HG03432 (cell line): ENCODE data around the gene JAG2.

Experiments used
- ATAC-seq: cut with Tn5 transposase; IDR thresholded peaks from one replicate; pipeline ENCODE4 v1.9.1; 2021; ENCODE audit warnings: mild to moderate bottlenecking, moderate library complexity; ENCODE audit not compliant: unreplicated experiment

JAG2 gene

GRCh38 chr14:105168496-105168978 is at the start of gene JAG2:
JAG2 (minus strand) TSS chr14:105168776; CDS start chr14:105168420, 356 bp downstream.
- ATAC-seq = no peak

GRCh38 chr14:105217774-105218173 is 49.2 kb upstream of the JAG2 start:
- no peak for ATAC-seq

DNA sequence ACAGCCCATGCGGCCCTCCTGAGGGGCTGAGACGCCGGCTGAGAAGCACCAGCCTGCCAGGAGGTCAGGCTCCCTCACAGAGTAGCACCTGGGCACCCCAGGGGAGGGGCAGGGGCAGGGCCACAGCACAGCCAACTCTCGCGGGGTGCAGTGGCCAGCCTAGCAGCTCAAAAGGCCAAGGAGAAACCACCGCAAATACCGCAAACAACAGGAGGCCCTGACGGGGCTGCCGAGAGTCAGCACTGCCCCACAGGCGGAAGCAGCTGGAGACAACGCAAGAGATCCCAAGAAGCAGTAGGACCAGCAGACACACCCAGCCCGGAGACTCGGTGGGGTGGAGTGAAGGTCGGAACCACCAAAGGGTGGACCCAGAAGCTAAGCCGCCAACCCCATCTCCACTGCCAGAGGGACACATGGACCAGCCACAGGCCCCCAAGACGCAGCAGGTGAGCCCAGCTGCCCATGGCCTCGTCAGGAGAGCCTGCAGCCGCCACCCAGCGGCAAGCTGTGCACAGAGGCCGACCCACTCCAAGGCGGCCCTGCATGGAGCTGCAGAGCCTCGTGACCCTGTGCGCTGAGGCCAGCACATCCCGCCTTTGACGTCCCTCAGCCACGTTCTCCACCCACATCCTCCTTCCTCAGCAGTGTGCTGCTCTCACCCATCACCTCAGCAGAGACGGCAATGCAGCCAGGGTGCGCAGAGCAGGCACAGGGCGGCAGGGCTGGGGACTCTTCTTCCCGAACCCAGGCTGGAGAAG is 48.1 kb upstream of the JAG2 start:
- ATAC-seq = no peak

GRCh38 chr14:105215602-105216001 is 47.0 kb upstream of the JAG2 start:
- ATAC-seq = no peak

GRCh38 chr14:105214324-105214915 is 45.8 kb upstream of the JAG2 start:
- ATAC-seq = no peak

DNA sequence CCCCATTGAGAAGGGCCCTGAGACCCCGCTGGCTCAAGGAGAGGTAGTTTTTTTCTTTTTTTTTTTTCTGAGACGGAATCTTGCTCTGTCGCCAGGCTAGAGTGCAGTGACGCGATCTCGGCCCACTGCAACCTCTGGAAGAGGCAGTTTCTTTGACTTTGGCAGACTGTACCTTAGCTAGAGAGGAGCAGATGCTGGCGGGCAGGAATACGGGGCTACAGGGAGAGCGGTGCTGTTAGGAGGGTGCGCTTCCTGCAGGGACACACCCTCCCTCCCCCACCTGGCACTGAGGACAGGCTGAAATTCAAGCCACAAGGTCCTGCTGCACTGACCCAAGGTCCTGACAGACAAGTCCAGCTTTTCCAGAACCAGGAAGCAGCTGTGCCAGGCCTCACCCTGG is 44.8 kb upstream of the JAG2 start:
- no peak for ATAC-seq

GRCh38 chr14:105212541-105213300 is 44.1 kb upstream of the JAG2 start:
- no peak for ATAC-seq

DNA sequence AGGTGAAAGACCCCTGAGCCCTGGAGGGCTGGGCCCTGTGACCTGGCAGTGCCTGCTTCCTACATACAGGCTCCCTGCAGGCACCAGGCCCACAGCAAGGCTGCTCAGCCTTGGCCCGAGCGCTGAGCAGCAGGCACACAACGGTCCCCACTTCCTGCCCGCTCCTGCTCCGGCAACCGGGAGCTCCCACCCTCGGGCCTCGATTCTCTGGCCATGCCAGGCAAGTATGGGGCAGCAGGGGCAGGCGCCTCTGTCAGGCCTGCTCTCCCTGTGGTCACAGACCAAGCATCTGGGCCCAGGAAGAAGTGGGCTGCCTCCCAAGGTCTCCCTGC is 43.1 kb upstream of the JAG2 start:
- ATAC-seq = no peak

DNA sequence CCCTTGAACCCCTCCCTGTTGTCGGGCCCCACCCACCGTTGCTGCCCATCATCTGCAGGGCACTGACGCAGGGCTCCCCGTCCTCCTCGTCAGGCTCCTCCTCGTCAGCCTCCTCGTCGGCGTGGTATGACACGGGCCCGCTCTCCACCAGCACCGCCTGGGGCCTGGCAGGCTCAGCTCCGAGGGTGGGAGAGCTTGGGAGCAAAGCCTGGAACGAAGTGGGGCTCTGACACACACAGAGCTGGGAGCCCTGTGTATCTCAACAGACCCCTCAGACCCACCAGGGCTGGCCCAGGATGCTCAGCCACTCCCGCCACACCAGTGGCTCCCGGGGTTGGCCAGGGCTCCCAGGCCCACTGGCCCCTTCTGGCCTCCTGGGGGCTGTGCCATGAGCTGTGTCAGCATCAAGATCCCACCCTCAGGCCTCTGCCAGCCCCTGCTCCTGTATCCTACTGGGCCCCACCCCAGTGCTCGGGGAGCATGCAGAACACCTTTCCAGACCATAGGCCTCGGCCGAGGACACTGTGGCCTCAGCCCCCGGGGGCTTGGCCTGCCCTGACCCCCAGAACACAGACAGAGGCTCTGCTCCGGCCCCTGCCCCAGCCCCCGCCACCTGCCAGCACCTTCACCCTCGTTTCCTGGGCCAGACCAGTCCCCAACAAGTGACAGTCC is 42.6 kb upstream of the JAG2 start:
- no peak for ATAC-seq

DNA sequence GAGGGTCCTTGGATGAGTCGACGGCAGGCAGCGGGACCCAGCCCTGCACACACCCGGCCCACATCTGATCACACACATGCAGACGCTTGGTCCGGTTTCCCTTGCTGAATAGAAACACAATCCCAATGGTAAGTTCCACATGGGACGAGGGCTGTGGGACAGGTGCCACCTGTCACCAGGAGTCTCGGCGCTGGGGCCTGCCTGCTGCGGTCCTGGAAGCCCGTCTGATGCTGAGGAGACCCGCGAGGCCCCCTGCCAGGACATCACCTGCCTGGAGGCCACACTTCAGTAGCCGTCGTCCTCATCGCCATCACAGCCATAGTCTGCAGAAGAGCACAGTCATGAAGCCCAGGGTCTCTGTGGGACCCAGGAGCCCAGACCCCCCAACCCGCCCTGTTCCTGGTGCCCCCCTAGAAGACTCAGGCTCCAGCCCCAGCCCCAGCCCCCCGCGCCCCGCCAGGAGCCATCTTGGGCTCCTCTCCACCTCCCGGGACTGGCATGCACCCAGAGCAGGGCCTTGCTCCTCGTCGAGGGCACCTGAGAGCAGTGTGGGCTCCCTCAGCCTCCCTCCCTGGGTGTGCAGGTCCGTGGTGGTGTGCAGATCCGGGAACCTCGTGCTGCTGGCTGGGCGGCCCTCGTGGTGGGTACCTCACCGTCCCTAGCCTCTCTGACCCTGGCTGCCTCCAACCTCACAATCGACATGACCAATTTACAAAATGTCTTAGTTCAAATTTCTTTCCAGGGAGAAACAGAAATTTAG is 41.9 kb upstream of the JAG2 start:
- ATAC-seq = no peak

DNA sequence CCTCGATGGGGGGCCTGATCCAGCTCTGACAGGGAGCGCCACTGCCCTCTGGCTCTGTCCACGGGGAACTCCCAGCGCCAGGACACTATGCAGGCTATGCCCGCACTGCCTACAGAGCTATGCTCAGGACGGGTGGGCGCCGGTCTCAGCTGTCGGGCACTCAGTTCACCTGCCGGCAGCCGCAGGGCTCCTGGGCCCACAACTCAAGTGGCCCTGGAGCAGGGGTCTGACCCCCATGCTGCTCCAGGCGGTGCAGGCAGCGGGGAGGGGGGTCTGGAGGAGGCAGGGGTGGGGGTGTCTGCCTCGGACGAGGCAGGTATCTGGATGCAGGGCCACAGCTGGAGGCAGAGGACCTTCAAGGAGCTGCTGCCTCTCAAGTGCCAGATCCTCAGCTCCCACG is 41.1 kb upstream of the JAG2 start:
- no peak for ATAC-seq

DNA sequence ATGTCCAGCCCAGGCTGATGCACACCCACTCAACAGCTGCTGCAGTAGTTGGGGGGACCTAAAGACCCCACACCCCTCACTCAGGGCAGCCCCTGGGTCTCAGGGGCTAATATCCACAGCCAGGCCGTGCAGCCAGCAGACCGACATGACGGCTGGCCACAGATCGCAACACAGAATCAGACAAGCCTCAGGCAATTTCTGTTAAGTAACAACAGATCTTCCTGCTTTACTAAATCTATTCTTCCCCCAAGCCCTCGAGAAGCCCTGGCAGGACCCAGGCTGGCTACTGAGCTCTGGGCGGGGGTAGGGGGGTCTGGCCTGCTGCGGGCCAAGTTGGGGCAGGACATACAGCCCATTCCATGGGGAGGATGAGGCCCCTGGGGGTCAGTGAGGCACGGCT is 40.5 kb upstream of the JAG2 start:
- no peak for ATAC-seq

DNA sequence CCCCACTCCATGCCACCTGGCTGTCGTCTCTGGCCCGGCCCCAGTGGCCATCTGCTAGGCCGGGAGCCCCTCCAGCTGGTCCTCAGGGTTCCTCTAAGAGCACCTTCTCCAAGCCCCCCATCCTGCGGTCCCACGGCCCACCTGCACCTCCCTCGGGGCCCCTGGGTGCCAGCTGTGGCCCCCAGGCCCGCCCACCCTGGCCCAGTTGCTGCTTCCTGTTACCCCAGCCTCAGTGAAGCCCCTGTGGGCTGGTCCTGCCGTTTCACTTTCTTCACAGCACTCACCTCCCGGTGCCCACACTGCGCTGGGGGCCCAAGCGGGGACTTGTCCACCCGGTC is 40.1 kb upstream of the JAG2 start:
- no peak for ATAC-seq

DNA sequence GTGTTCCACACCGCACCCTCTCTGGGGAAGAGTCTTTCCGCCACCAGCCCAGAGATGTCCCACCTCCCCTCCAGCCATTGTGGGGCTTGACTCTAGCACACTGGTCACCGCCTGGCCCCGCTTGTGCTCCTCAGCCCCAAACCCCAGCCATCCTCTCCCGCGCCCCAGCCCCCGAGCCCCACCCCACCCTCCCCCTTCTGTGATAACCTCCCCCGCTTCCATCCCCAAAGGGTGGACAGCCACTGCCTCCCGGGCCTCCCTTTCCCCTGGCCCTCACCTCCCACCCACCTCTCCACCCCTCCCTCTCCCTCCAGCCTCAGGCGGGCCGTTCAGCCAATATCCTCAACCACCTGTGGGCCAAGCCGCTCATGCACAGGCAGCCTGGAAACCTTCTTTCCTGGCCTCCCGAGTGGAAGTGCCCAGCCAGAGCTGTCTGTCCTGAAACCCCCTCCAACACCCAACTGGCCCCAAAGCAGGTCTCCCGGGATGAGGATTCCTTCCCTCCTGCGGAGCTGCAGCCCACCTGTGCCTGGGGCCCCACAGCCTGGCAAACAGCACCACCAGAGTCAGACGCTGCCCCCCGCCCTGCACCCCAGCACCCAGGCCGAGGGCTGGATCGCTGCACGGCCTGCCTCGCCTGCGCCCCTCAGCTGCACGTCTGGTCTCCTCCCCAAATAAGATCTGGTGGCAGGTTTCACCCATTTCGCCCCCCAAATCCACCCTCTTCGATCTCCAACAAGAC is 39.6 kb upstream of the JAG2 start:
- ATAC-seq = no peak

DNA sequence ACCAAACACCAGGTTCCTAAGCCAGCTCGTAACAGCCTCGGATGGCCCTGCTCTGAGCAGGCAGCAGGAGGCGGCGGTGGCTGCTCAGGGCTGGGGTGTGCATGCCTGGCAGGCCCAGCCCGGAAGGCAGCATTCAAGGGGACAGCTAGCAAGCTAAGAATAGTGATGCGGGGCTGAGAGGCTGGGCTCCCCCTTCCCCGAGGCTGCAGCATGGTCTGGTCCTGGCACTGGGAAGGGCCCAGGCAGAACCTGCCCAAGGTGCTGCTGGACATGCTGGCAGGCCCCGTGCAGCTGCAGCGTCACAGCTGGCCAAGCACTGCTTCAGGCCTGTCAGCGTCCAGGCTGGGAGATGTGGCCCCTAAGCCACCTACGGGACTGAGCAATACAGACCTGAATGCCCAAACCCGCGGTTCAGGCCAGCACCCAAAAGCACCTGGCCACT is 38.9 kb upstream of the JAG2 start:
- no peak for ATAC-seq

- no peak for ATAC-seq
Observed at GRCh38 chr14:105206873-105207272, 38.3 kb upstream of the JAG2 start.

DNA sequence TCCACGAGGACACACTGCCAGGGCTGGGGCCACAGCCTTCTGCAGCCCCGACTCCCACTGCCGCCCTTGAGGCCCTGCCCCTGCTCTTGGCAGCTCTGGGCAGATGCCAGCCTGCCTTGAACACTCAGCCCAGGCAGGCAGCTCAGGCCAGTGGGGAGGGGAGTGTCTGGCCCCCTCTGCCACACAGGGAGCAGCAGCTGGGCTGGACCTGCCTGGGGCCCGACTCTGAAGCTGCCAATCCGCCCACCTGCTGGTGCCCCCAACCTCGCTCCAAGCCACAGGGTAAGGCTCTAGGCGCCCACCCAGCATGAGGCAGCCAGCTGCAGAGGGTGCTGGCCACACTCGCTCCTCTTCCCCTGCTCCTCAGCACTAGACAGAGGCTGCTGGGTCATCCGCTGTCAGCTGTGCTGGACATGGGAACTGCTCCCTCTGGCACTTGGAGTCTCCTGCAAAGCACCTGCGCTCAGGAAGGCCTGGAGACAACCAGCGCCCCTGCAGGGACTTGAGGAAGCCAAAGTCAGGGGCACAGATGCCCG is 37.2 kb upstream of the JAG2 start:
- ATAC-seq = no peak

DNA sequence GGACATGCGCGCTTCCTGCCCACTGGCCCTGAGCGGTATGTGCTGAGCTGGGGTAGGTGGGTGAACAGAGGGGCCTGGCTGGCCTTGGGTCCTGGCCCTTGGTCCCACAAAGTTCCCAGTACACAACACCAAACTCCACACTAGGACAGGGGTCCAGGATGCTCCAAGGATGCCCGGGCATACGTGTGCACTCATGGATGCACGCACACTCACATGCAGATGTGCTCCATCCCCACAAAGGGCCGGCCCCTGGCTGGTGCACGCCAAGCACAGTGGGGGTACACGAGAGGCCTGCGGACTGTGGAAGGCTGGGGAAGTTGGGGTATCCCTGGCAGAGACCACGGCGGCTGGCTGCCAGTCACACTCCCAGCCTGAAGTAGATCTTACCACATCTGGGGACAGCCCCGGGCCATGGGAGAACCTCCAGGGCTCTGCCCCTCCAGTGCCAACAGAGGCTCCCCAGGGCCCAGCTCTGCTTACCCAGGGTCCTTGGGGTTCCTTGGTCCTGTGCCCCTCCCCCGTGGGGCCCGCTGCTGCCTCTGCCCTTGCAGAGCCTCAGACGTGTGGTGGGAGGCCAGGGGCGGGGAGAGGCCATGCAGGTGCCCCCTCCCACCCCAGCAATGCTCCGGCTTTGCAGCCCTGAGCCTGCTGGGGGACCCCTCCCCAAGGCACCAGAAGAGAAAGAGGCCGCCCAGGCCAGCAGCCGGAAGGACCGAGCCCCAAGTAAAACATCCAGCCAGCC is 36.5 kb upstream of the JAG2 start:
- ATAC-seq = no peak
